Left forelimb (tissue), 1 donor: ENCODE results near the gene CHL1.

Experiments used
- DNase-seq: peaks from one replicate; pipeline ENCODE4 v3.0.0-alpha.2; 2018; ENCODE audit warnings: low spot score

CHL1 gene

DNA sequence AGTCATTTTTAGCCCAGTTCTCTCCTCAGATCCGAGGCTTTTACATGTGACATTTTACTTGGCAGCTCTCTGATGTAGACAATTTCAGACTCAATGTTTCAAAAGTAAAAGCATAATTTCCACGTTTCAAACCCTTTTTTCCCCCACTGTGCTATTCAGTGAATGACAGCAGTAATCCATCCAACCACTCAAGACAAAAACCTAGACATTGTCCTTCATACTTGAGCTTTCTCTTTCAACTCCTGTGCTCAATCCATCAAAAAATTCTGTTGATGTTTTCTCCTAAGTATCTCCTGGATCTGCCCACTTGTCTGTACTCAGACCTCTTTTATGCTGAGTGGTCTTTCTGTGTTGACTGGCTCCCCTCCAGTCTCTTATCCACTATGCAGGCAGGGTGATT is 214.7 kb downstream of the CHL1 start:
- DNase-seq: no peak

DNA sequence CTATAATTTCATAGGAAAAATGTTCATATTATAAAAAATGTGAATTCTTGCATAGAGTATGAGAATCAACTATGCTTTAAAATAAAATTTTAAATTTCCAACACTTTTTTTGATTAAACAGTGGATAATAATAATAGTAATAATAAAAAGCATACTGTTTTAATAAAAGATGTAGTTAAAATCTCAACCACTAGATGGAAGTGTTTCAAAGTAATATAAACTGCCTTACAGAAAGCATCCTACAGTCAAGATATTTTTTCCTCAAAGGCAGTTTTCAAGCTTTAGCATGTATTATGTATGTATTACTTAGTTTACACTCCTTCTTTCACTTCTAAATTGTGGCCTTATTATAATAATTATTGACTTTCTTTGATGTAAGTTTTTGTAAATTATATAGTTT is 217.5 kb downstream of the CHL1 start:
- no peak for DNase-seq

DNA sequence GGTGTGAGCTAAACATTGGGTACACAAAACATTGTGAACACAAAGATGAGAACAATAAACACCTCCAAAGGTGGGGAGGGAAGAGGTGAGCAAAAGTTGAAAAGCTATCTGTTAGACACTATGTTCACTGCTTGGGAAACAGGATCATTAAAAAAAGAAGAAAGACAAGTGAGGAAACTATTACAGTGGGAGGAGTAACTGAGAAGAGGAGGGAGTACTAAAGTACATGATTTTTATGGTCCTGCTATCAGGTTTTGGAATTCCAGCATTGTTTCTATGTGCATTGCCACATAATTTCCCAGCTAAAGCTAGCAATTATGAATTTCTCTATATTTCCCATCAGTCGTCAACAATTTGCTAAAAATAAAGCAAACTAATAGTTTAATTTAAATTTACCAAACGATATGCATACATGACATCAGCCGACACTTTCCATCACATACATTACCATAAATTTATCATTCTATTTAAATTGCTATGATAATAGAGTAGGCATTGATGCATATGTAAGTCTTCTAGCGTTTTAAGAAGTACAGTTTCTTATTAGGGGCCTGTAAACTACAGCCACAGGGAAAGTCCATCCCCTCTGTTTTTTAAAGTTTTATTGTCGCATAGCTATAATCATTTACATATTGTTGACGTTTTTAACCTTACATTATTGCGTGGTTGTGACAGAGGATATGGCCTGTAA is 221.8 kb downstream of the CHL1 start:
- DNase-seq: no peak

DNA sequence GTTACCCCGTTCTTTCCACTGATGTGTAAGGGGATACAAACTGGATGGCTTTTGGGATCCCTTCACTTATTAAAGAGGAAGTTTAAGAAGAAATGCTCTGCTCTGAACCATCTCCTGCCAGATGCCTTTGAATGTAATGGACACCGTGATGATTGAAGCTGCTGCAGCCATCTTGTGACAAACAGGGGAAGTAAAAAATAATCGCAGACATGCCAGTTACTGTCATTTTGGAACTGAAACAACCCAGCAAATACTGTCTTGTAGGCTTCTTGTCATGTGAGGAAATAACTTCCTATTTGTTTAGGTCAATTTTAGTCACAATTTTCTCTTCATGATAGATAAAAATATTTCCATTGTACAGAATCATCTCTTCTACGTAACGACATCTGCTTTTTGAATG is 224.0 kb downstream of the CHL1 start:
- no peak for DNase-seq

DNA sequence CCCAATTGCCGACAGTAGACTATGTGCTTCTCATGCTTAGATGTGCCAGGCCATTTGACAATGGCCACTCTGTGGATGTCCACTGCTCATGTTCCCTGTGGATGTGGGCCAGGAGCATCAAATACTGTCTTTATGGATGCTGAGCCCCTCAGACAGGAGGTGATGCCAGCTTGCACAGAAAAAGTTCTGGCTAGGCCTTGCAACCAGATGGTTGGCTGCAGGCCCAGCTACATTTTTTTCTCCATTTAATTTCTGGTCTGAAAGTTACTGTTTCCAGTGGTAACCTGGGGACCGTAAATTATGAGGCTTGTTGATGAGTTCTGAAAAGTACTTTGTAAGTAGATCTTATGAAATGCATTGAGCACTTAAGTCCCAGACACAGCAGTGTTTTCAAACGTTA is 228.5 kb downstream of the CHL1 start:
- DNase-seq: no peak

DNA sequence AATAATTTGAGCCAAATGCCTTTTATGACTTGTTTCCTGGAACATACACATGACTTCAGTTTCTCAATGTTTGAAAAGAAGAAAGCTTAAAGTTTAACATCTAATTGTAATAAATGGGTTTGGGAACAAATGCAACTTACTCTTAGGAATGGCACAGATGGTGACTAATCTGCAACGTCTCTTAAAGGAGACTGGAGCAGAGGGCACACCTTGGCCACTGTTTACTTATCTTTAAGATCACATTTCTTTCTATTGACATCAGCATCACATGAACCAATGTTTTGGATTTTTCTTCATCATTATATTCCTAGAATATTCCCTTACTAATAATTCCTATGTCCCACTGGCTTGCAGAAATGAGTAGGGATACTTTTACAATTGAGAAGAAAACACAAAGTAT is 229.5 kb downstream of the CHL1 start:
- no peak for DNase-seq

DNA sequence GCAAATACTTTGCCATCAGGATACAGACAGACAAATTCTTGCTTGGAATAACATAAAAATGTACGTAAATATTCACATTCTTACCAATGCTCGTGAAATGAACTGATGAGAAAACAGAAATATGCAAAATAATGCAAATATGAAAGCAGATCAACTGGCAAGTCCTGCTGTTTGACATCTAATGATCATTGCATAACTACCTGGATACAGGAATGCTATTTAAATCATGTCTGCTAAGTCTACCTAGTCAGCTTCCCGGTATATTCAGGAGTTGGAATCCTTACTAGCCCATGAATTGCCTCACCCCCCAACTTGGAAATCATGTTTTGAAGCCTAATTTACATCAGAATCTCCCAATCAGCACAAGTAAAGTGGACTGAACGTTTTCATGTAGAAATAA is 230.6 kb downstream of the CHL1 start:
- no peak for DNase-seq

DNA sequence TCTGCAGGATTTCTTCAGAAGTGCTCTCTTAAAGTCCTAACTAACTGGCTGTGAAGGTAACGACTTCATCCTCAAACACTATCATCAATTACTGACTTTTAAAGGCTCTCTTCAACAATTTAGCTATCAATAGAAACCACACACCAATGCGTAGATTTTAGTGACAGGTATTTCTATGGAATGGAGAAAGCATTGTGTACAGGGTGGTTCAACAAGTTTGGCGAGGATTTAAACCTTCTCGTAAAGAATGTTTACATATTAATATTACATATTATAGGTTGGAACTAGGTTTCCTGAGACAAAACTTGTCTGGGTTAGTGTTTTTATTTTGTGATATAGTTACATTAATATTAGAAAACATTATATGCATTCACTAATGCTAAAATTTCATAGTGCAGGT is 233.6 kb downstream of the CHL1 start:
- no peak for DNase-seq

DNA sequence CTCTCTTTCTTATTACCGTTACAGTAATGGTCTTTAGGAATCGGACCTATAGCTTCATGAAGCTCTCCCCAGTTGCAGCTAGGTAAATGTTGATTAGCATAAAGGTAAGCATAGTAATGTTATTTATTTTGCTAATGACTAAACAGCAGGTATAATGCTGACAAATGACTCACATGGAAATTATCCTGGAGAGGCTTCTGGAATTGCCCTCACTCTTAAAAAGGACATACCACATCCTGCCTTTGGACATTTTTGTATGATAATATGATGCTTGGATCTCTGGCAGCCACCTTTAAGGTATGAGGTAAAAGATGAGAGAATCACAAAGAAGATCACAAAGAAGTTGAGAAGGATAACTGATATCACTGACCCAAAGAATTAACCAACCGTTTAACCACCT is 238.6 kb downstream of the CHL1 start:
- no peak for DNase-seq

DNA sequence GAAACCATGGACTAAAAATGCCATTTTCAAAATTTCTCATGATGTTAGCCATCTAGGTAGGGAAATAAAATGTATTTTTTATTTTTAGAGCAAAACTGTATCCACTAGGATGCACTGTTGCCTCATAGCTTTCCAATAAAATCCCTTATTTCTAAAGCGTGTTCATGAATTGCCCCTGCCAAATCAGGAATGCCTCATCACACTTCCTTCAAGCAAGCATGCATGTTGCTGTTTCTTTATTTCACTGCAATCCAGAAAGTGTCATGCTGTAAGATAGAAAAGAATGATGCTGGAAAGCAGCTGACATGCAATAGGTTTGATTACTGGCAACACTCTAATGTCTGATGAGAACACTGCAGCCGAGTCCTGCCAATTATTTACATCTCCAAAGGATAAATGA is 239.5 kb downstream of the CHL1 start:
- no peak for DNase-seq

DNA sequence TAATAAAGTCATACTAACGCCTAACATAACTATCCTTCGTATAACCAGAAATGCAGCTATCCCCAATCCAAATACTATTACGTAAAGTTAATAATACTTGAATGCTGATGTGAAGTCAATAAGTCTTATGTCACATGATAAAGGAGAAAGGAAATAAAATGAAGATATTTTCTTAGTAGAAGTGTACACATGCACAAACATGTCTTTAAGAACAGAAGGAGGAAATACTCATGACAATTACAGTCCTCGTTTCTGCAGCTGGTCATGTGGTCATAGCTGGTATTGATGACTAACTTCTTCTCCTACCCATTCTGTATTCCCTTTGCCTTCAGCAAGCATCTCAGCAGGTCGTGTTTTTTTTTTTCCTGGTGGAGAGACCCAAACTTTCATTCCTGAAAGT is 244.3 kb downstream of the CHL1 start:
- DNase-seq: no peak

DNA sequence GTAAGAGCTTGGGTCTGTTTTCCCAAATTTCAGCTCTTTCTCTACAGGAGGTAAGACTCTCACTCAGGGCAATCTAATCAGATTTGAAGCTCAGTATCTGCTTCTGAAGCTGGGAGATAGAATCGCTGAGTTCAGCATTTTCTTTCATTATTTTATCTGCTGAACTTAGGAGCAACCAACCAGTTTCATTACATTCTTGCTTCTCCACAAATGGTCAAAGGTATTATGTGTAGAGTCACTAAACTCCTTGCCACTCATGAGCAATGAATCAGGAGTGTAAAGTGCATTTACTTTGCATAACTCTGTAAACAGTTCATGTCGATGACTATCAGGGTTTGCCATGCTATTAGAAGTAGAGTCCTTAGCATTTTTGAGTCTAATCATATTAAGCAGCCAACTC is 249.4 kb downstream of the CHL1 start:
- no peak for DNase-seq

DNA sequence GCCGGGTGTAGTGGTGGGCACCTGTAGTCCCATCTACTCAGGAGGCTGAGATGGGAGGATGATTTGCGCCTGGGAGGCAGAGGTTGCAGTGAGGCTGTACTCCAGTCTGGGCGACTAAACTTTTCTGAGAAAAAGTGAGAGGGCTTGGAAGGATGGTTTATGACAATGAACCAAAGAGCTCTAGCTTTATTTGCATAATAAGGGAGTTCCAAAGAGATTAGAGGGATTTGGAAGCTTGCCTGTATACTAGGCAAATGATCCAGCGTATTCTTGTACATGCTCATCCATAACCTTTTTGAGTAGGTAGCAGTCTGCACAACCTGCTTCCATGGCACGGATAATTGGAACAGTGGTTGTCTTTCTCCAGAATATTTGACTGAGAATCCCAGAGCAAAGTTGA is 251.1 kb downstream of the CHL1 start:
- no peak for DNase-seq

DNA sequence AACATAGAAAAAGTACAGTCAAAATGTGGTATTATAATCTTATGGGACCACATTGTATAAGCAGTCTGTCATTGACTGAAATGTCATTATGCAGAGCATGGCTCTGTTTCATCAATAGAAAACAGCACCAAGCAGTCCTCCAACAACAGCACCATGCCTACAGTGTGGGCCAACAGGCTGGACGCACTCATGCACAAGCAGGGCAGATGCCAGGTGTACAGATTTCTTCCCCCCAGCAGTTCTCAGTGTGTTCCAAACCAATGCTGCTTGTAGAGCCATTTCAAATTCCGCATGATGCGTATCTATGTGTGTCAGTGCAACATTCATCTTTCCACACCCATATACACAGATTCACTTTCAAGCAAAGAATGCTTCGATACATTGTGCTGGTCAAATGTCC is 253.1 kb downstream of the CHL1 start:
- DNase-seq: no peak

DNA sequence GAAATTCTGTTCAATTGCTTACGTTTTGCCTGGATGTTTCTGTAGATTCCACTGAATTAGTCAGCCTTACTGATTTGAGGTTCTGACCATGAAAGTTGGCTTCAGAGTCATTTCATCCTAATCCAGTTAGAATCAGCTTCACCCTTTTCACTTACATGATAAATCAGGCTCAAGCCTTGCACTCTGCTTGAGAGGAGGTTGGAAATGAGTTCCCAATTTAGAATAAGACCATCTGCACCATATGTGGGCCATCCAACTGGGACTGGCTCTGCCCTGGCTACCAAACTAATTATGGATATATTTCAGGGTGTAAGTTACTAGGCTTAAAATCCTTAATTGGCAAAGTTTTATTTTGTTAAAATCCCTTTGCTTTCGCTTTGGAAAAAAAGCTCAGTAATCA is 255.7 kb downstream of the CHL1 start:
- DNase-seq: no peak

DNA sequence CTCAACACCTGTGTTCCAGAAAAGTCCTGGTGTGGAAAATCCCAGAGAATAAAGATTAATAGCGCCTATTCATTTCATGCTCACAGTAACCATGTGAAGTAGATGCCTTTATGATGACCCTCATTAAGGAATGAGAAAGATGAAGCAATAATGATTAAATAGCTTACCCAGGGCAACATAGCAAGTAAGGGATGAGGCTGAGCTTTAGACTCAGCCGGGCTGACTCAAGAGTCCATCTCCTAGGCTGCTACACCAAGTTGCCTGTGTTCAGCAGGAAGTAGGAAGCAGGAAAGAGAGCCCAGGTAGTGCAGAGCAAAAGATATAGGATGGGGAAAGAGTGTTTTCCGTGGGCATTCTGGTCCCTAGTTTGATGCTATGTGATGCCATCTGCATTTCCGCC is 256.5 kb downstream of the CHL1 start:
- no peak for DNase-seq

DNA sequence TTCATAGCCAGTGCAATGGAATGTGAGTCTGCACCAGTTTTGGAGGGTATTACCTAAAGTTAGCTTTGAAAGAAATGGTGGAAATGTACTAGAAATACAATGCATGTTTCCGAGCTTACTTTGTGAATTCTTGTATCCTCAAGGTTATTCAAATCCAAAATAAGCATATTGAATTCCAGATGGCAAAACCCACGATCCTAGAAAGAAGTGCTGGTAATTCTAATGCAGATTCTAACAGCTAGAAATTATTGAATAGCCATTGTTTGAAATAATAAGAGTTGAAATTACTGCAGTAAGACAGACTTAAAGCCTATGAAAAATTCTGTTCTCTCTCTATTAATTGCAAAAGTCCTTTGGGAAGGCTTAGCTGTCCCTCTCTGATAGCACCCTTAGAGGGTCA is 258.4 kb downstream of the CHL1 start:
- DNase-seq: no peak

DNA sequence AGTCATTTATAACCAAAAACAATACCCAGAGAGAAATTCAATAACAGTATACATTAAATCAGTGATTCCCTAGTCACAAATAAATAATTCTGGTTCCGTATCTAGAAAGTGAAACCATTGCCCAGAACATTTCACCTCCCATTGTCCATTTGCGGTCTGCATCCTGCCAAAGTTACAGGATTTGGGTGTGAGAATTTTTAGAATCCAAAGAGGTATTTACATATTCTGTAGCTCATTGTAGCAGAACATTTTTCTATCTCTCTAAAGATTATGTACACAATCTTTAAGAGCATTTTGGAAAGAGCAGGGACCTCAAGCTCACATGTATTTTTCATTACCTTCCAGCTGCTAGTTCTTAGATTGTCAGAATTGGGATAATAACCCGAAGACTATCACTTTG is 261.6 kb downstream of the CHL1 start:
- DNase-seq: no peak

DNA sequence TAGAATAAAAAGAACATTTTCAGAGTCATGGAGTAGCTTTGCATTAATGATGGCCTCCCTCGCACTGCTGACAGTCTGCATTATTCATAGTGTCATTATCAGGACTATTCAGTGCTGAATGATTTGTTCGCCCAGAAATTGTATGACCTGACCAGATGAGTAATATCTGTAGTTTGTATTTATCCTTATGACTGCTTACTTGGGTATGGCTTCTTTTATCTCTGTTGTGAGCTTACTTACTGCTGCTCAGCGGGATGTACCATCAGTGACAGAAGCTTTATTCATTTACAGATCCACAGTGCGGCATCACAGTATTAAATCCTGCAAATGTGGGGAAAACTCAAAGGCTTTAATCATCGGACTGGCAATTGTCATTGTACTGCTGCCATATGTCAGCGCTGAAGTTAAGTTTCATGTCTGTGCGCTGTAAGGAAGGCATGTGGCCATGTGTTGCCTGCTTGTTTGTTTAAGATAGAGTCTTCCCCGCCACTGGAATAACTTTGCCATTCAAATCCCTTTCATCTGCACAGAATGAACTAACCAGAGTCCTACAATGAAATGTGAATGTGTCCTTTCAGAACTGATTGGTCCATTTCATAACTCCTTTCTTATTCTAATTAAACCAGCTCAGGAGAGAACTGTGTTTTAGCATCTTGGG is 262.2 kb downstream of the CHL1 start:
- DNase-seq: no peak
